Ovary (tissue), 3 donors: ENCODE measurements around the gene TASOR.

Experiments
- CTCF ChIP-seq, 3 donors: fragments of 450-650 bp in 2 of 3; fragments of 200-600 bp in 1 of 3; IDR thresholded peaks; one replicate each; pipeline versions ENCODE4 v1.5.1 to v1.8.0; 2016 to 2022; ENCODE audit warnings: antibody characterized with exemption in 3 of 3, mild to moderate bottlenecking in 1 of 3
- EP300 ChIP-seq: sonication (generic); formaldehyde crosslinking; IDR thresholded peaks from one replicate; pipeline ENCODE4 v1.6.1; 2017; ENCODE audit warnings: antibody characterized with exemption
- donor health status: DM: no; HTN: no; CAD: no.

GRCh38 chr3:56688191-56688590 is 5.1 kb upstream of the TASOR start:
- TF ChIP-seq CTCF (IDR thresholded peaks at IDR 0.05) (no peak), EP300 (no peak)
